ENCODE results near the gene CCR4. TPM values are rescaled to one million over a fixed set of nuclear protein-coding genes. Genes with fewer than 3 reads are reported as not detected.

The CCR4 gene
- total and polyA plus RNA-seq, 2 of the 8 experiments (the other 6 are each of a cell fraction or from before 2014, with no cell fraction given) = 0.11 to 0.15 TPM

- Histone ChIP-seq H3K79me1 (ENCODE audit: low read depth, low read length) (no peaks in the 10 kb centered on the region), H2BK5ac (ENCODE audit: low read depth, low read length) (no peak overlapping the region), H4K5ac (ENCODE audit: insufficient read length, low read depth, low read length) (no peak overlapping the region), H2AFZ (ENCODE audit: low read length) (no peak overlapping the region), H3K4ac (replicated peaks; ENCODE audit: insufficient read length, low read depth, low read length) (no peak overlapping the region), H3K4me2 (ENCODE audit: insufficient read depth in 1 of 2, low read depth in 2 of 2, low read length in 2 of 2) (no peak overlapping the region), H2BK12ac (ENCODE audit: low read depth, low read length) (no peak overlapping the region), H3K9ac (replicated peaks in 1 of 4; ENCODE audit: extremely low read depth in 1 of 4, low read depth in 3 of 4, low read length in 3 of 4) (no peak overlapping the region), H2BK120ac (replicated peaks; ENCODE audit: low read depth, low read length) (no peak overlapping the region), H4K20me1 (replicated peaks in 1 of 2; ENCODE audit: control insufficient read depth in 1 of 2, insufficient read depth in 2 of 2, low read length in 2 of 2) (no peaks in the 10 kb centered on the region), H2AK5ac (ENCODE audit: low read depth, low read length) (no peak overlapping the region), H4K91ac (replicated peaks; ENCODE audit: insufficient read length, low read length) (no peak overlapping the region), H3K9me3 (ENCODE audit: insufficient read depth in 2 of 2, low read depth in 1 of 2, low read length in 1 of 2) (peaks cover 0 to 2% of the 10 kb centered on the region in 2 experiments; a peak in 1 of 4 replicates), H3K4me1 (replicated peaks in 1 of 4; ENCODE audit: control insufficient read depth in 3 of 4, insufficient read depth in 4 of 4, low read length in 3 of 4) (no peaks in the 10 kb centered on the region), H3K23ac (ENCODE audit: insufficient read length) (no peak overlapping the region), H3K14ac (ENCODE audit: insufficient read length) (no peak overlapping the region), H3K56ac (replicated peaks; ENCODE audit: insufficient read length, low read depth, low read length) (no peak overlapping the region), H2BK20ac (ENCODE audit: low read length) (no peak overlapping the region), H3K18ac (ENCODE audit: extremely low read depth, low read length) (no peak overlapping the region), H2BK15ac (ENCODE audit: low read length) (no peak overlapping the region), H3K23me2 (ENCODE audit: low read depth, low read length) (no peaks in the 10 kb centered on the region), H3K27me3 (replicated peaks in 1 of 4; ENCODE audit: control insufficient read depth in 3 of 4, extremely low read depth in 1 of 4, insufficient read depth in 3 of 4, low read length in 3 of 4) (no peaks in the 10 kb centered on the region), H4K8ac (ENCODE audit: extremely low read depth, insufficient read depth, low read length) (no peak overlapping the region), H3K4me3 (ENCODE audit: extremely low read depth in 1 of 4, insufficient read depth in 2 of 4, low read depth in 3 of 4, low read length in 4 of 4) (no peak overlapping the region), H3K27ac (ENCODE audit: low read depth, low read length) (no peak overlapping the region), H3K36me3 (ENCODE audit: control insufficient read depth in 2 of 4, insufficient read depth in 4 of 4, low read length in 3 of 4) (no peaks in the 10 kb centered on the region), H3K79me2 (ENCODE audit: control insufficient read depth in 1 of 2, insufficient read depth in 2 of 2, low read length in 2 of 2) (no peaks in the 10 kb centered on the region)
- ChIA-PET CTCF (ENCODE audit: partially characterized antibody) (no interaction called here), POLR2A (ENCODE audit: partially characterized antibody) (no interaction called here)
- FAIRE-seq (no peak), DNase-seq (ENCODE audit: low read depth in 1 of 2, low spot score in 2 of 2) (no peak)
- WGBS, 2 experiments (ENCODE audit: extremely low coverage in 1 of 2, insufficient coverage in 1 of 2, insufficient read length in 1 of 2, insufficient replicate concordance in 2 of 2, low coverage in 1 of 2, low lambda C conversion rate in 2 of 2, missing lambda C conversion rate in 1 of 2) = 84% methylated on average over 3 of the region's 3 CpGs; no CpG with 5 or more reads in 1 of the 2 experiments
- no peak for TF ChIP-seq YY1 (IDR thresholded peaks at IDR 0.05; ENCODE audit: low read depth, low read length)
- TF ChIP-seq EGR1 (IDR thresholded peaks at IDR 0.05; ENCODE audit: borderline replicate concordance, low read depth, low read length) = no peak
- no peak for TF ChIP-seq CBX5 (IDR thresholded peaks at IDR 0.05; ENCODE audit: low read depth, low read length)
- TF ChIP-seq HDAC6 (IDR thresholded peaks at IDR 0.05; ENCODE audit: low read depth, low read length) = no peak
- no peak for TF ChIP-seq CHD2 (IDR thresholded peaks at IDR 0.05; ENCODE audit: low read length)
- no peak for TF ChIP-seq SP1 (IDR thresholded peaks at IDR 0.05; ENCODE audit: low read depth, low read length)
Observed at GRCh38 chr3:32930161-32930560, 21.3 kb upstream of the CCR4 start.

Measured in H1 (cell line).